GM12878 (cell line): Measurements from ENCODE around the gene DAAM2. TPM values are rescaled to one million over a fixed set of nuclear protein-coding genes. Genes with fewer than 3 reads are reported as not detected.

Source experiments
- ATAC-seq: fragments of 200-7000 bp; cut with Tn5 transposase; 3 replicates; pipeline ENCODE4 v1.9.1; 2020; ENCODE audit warnings: mild to moderate bottlenecking, moderate library complexity
- BruUV-seq: library from RNA; stranded (reverse); fragments of 400-500 nt; replicated peaks from 2 replicates; lab custom pipeline; 2021; lab: Mats Ljungman, UMichigan
- CTCF ChIA-PET: fragments of 300-600 bp; sonication (Branson Sonifier 250); formaldehyde crosslinking; extraction: SDS; loops from one replicate; lab custom pipeline; 2021; ENCODE audit warnings: inconsistent platforms; lab: Yijun Ruan, JAX
- POLR2A ChIA-PET: fragments of 350-600 bp; formaldehyde crosslinking; extraction: SDS; loops from one replicate; lab custom pipeline; 2021; ENCODE audit warnings: inconsistent platforms; lab: Charles Lee
- RAD21 ChIA-PET: fragments of 300-600 bp; sonication (Branson Sonifier 250); formaldehyde crosslinking; loops from one replicate; lab custom pipeline; 2023; ENCODE audit warnings: antibody characterized with exemption; ENCODE audit not compliant: unreplicated experiment; lab: Charles Lee
- SMC1A ChIA-PET: fragments of 300-600 bp; sonication (Branson Sonifier 250); formaldehyde crosslinking; loops from one replicate; lab custom pipeline; 2023; ENCODE audit not compliant: unreplicated experiment, uncharacterized antibody; lab: Charles Lee
- DNase-seq: peaks from one replicate; pipeline ENCODE4 v3.0.0-alpha.2; 2011; ENCODE audit warnings: low read depth, low spot score
- FAIRE-seq: peaks from 3 replicates; lab custom pipeline; 2011; peaks lifted over from hg19 to GRCh38; lab: Jason Lieb, UNC
- H2AFZ ChIP-seq: 2 replicates; pipeline ENCODE4 v1.6.0; 2011; ENCODE audit warnings: low read depth, low read length, control low read depth; ENCODE audit not compliant: control insufficient read depth
- H3K27ac ChIP-seq: 2 replicates; pipeline ENCODE4 v1.5.1; 2011; ENCODE audit warnings: control low read depth; ENCODE audit not compliant: control insufficient read depth, insufficient read depth
- H3K27me3 ChIP-seq, 2 experiments: replicated peaks in 1 of 2; 2 replicates each; pipeline versions ENCODE4 v1.6.0 to v1.6.1; 2011; ENCODE audit warnings: low read length in 1 of 2; ENCODE audit not compliant: control insufficient read depth in 2 of 2, insufficient read depth in 2 of 2
- H3K36me3 ChIP-seq, 2 experiments: 2 replicates each; pipeline ENCODE4 v1.5.1; 2011; ENCODE audit warnings: low read length in 1 of 2; ENCODE audit not compliant: control insufficient read depth in 2 of 2, insufficient read depth in 2 of 2
- H3K4me1 ChIP-seq: 2 replicates; pipeline ENCODE4 v1.6.1; 2011; ENCODE audit warnings: mild to moderate bottlenecking, low read length, moderate library complexity, mixed read lengths; ENCODE audit not compliant: control insufficient read depth, insufficient read depth
- H3K4me2 ChIP-seq: 2 replicates; pipeline ENCODE4 v1.6.0; 2011; ENCODE audit warnings: control low read depth; ENCODE audit not compliant: control insufficient read depth, insufficient read depth
- H3K4me3 ChIP-seq: fragments of 200-600 bp; sonication (generic); 2 replicates; pipeline ENCODE4 v1.5.1; 2016
- H3K79me2 ChIP-seq: 2 replicates; pipeline ENCODE4 v1.6.0; 2011; ENCODE audit warnings: low read length; ENCODE audit not compliant: control insufficient read depth, insufficient read depth
- H3K9ac ChIP-seq: 2 replicates; pipeline ENCODE4 v1.8.0; 2011; ENCODE audit warnings: low read length, control low read depth, mixed read lengths; ENCODE audit not compliant: control insufficient read depth, insufficient read depth
- H3K9me3 ChIP-seq: replicated peaks from 3 replicates; pipeline ENCODE4 v1.5.1; 2011; ENCODE audit warnings: mild to moderate bottlenecking, low read length; ENCODE audit not compliant: control insufficient read depth, insufficient read depth
- H4K20me1 ChIP-seq: 2 replicates; pipeline ENCODE4 v1.6.0; 2011; ENCODE audit not compliant: control insufficient read depth, insufficient read depth
- ASH2L ChIP-seq: fragments of 300-600, 200-600 bp; sonication (generic); IDR thresholded peaks from 2 replicates; pipeline ENCODE4 v1.6.1; 2017; ENCODE audit warnings: low read depth, mild to moderate bottlenecking, borderline replicate concordance
- ELK1 ChIP-seq: IDR thresholded peaks from 2 replicates; pipeline ENCODE4 v1.6.1; 2012; ENCODE audit warnings: low read depth, low read length, improper control_type of control experiment
- HDAC6 ChIP-seq: fragments of 200-600 bp; sonication (generic); IDR thresholded peaks from one replicate; pipeline ENCODE4 v1.8.0; 2017; ENCODE audit warnings: antibody characterized with exemption; ENCODE audit not compliant: unreplicated experiment
- LARP7 ChIP-seq: fragments of 450-650 bp; IDR thresholded peaks from 2 replicates; pipeline ENCODE4 v1.6.1; 2017; ENCODE audit warnings: mild to moderate bottlenecking
- MTA3 ChIP-seq: IDR thresholded peaks from 2 replicates; pipeline ENCODE4 v1.6.1; 2012; ENCODE audit warnings: low read length, inconsistent platforms, borderline replicate concordance
- SKIL ChIP-seq: fragments of 450-650 bp; IDR thresholded peaks from 2 replicates; pipeline ENCODE4 v1.6.1; 2017; ENCODE audit warnings: mild to moderate bottlenecking, low read depth, inconsistent platforms; ENCODE audit not compliant: poor library complexity, severe bottlenecking
- SPI1 ChIP-seq: IDR thresholded peaks from 2 replicates; pipeline ENCODE4 v1.6.1; 2011; ENCODE audit warnings: low read depth, mild to moderate bottlenecking, low read length, moderate library complexity, borderline replicate concordance; ENCODE audit not compliant: insufficient read depth
- ZBTB4 ChIP-seq: fragments of 450-650 bp; formaldehyde crosslinking; IDR thresholded peaks from 2 replicates; pipeline ENCODE4 v1.4.0; 2022; ENCODE audit warnings: mild to moderate bottlenecking, moderate library complexity
- ZZZ3 ChIP-seq: IDR thresholded peaks from 2 replicates; pipeline ENCODE4 v1.6.1; 2011; ENCODE audit warnings: low read depth; ENCODE audit not compliant: control insufficient read depth, insufficient read length
- WGBS: methylation state at CpG from one replicate; pipeline ENCODE4 v1.1.6; 2016; ENCODE audit warnings: low lambda C conversion rate; ENCODE audit not compliant: insufficient replicate concordance, insufficient coverage; ENCODE audit errors: missing lambda C conversion rate; 5-methylcytosine and 5-hydroxymethylcytosine counted together
- in situ Hi-C: fragments of 300-500 bp; cut with MboI; formaldehyde crosslinking; loops from 9 replicates; pipeline ENCODE4 v1.14.3; 2018; ENCODE audit warnings: mixed read lengths
- intact Hi-C: fragments of 100-400 bp; cut with micrococcal nuclease; formaldehyde crosslinking; loops from one replicate; pipeline ENCODE4 v1.14.2; 2022; ENCODE audit not compliant: unreplicated experiment
- polyA plus RNA-seq, 11 experiments: library from polyadenylated mRNA; depleted of rRNA in 4 of 11; unstranded in 6 of 11; stranded (reverse) in 5 of 11; fragments of >200 nt; fragmentation: Nextera tagmentation in 4 of 11; fragmentation: Illumina TruSeq in 1 of 11; extraction: Ambion mirVana in 4 of 11; extraction: Trizol in 1 of 11; gene quantifications; 1 replicate in 1 of 11; 2 replicates in 10 of 11; pipeline versions ENCODE4 v1.2.1 to v1.2.3, GENCODE V29; 2011 to 2016; ENCODE audit warnings: inconsistent platforms in 2 of 11, missing spikeins in 2 of 11, low read depth in 1 of 11
- total RNA-seq, 4 experiments: library from RNA; depleted of rRNA in 3 of 4; stranded (reverse); fragments of >200 nt in 3 of 4; fragmentation: Illumina TruSeq in 1 of 4; extraction: Trizol in 1 of 4; gene quantifications; 2 replicates each; pipeline versions ENCODE4 v1.2.1 to v1.2.3, GENCODE V29; 2013 to 2021
- TF ChIP-seq, protein P1 (sequence below): fragments of 450-650 bp; IDR thresholded peaks from 2 replicates; pipeline ENCODE4 v1.6.1; 2017; ENCODE audit warnings: mild to moderate bottlenecking, moderate library complexity

The DAAM2 gene
- total and polyA plus RNA-seq, 10 of the 15 experiments (the other 5 are each of a cell fraction or from before 2014, with no cell fraction given) = 0.05 to 0.22 TPM; not detected in 8

DNA sequence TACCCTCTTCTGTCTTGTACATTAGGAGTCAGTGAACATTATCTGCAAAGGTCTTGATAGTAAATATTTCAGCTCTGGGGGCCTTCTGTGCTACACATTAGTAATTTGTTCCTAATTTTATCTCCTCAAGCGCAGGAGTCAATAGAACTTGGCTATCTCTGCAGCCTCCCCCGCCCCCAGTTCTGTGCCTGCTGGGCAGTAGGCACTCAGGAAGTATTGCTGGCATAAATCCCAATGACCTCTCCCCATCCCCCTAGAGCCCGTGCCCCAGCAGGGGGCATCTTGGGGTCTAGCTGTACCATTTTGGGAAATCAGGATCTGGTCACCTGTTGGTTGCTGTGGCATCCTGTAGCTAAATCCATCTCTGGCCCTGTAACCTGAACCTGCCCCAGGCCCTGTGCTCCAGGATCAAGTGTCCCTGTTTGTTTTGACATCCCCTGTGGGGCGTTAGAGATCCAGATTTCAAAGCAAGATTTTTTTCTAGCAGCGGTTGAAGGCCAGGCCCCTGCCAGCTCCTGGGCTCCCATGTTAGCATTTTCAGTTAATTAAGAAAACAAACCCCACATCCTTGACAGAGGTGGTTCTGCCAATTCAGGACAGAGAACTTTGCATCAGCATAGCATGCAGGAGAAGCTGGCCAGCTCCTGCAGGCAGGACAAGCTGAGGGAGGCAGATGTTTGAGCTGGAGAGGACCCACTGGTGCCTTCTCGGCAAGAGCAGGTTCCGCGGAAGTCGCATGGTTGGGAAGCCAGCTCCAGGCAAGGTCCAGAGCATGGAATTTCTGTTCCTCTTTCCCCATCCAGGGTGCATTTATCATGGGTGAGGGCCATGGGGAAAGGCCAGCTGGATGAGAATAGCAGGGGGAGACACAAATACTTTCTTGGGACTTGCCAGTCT, 32.1 kb downstream of the DAAM2 start (continued):
- TF ChIP-seq ZBTB4 (CRISPR knock-in tag) = no peak
- TF ChIP-seq MTA3 = no peak
- TF ChIP-seq HDAC6 = no peak
- no peak for TF ChIP-seq ZZZ3
- no peak for TF ChIP-seq ASH2L
- no peak for TF ChIP-seq SPI1
- TF ChIP-seq, all 136 proteins: peak for 0

DNA sequence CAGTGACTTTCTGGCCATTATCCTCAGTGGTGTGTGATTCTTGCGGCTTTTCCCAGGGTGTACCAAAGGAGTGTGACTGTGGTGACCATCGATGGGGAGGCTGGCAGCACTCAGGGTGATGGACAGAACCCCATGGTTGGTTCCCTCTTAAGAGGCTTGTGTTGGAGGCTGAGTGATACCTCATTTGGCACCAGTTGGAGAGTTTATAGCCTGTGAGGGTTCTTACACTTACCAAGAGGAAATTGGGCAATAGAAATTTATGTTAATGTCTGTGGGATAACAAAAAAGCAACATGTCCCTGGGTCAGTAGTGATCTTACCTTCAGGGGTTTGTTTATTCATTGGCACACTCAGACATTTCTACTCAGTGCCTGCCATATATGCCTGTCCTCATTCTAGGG, 37.2 kb downstream of the DAAM2 start:
- no peaks in the 10 kb centered on the region for H4K20me1 ChIP-seq
- POLR2A ChIA-PET = interaction anchor here (0.6 kb wide), 1 partner anchor 410 kb away, joined by 3 read pairs; no protein-coding TSS in a partner anchor
- H3K27ac ChIP-seq = no peak overlapping the region
- no peak overlapping the region for H3K4me3 ChIP-seq
- intact Hi-C loops = no loop called here
- H3K79me2 ChIP-seq = no peaks in the 10 kb centered on the region
- no peak for FAIRE-seq
- no peak for ATAC-seq
- in situ Hi-C loops = no loop called here
- no peak for DNase-seq
- H3K27me3 ChIP-seq = no peaks in the 10 kb centered on the region
- no TSS peak for BruUV-seq
- no peaks in the 10 kb centered on the region for H3K9me3 ChIP-seq
- no peaks in the 10 kb centered on the region for H3K36me3 ChIP-seq
- no peak overlapping the region for H2AFZ ChIP-seq
- 6% methylated on average over 2 of the region's 2 CpGs for WGBS
- H3K9ac ChIP-seq = no peak overlapping the region
- CTCF ChIA-PET = no interaction called here
- RAD21 ChIA-PET = no interaction called here
- no peaks in the 10 kb centered on the region for H3K4me1 ChIP-seq
- H3K4me2 ChIP-seq = no peak overlapping the region
- SMC1A ChIA-PET = interaction anchor here (0.8 kb wide), 1 partner anchor 8 kb away, joined by 3 read pairs; no protein-coding TSS in a partner anchor
- TF ChIP-seq ELK1 (no peak), LARP7 (no peak), SKIL (no peak)
- TF ChIP-seq, protein P1, sequence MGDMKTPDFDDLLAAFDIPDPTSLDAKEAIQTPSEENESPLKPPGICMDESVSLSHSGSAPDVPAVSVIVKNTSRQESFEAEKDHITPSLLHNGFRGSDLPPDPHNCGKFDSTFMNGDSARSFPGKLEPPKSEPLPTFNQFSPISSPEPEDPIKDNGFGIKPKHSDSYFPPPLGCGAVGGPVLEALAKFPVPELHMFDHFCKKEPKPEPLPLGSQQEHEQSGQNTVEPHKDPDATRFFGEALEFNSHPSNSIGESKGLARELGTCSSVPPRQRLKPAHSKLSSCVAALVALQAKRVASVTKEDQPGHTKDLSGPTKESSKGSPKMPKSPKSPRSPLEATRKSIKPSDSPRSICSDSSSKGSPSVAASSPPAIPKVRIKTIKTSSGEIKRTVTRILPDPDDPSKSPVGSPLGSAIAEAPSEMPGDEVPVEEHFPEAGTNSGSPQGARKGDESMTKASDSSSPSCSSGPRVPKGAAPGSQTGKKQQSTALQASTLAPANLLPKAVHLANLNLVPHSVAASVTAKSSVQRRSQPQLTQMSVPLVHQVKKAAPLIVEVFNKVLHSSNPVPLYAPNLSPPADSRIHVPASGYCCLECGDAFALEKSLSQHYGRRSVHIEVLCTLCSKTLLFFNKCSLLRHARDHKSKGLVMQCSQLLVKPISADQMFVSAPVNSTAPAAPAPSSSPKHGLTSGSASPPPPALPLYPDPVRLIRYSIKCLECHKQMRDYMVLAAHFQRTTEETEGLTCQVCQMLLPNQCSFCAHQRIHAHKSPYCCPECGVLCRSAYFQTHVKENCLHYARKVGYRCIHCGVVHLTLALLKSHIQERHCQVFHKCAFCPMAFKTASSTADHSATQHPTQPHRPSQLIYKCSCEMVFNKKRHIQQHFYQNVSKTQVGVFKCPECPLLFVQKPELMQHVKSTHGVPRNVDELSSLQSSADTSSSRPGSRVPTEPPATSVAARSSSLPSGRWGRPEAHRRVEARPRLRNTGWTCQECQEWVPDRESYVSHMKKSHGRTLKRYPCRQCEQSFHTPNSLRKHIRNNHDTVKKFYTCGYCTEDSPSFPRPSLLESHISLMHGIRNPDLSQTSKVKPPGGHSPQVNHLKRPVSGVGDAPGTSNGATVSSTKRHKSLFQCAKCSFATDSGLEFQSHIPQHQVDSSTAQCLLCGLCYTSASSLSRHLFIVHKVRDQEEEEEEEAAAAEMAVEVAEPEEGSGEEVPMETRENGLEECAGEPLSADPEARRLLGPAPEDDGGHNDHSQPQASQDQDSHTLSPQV = no peak
